LNCaP clone FGC (cell line): Measurements from ENCODE around the gene DLG5.

Source experiments
- DNase-seq: peaks from one replicate; pipeline ENCODE4 v3.0.0-alpha.2; 2011; ENCODE audit warnings: low read depth
- H3K4me3 ChIP-seq: 2 replicates; pipeline ENCODE4 v1.5.1; 2011; ENCODE audit warnings: mild to moderate bottlenecking, low read depth, low read length, control low read depth
- CTCF ChIP-seq: IDR thresholded peaks from 2 replicates; pipeline ENCODE4 v1.5.1; 2012; ENCODE audit warnings: mild to moderate bottlenecking; ENCODE audit not compliant: control insufficient read depth, insufficient read depth; ENCODE audit errors: extremely low read depth

DLG5 gene

GRCh38 chr10:77863446-77863845, 63.1 kb downstream of the DLG5 start:
- TF ChIP-seq CTCF = no peak
- no peak overlapping the region for H3K4me3 ChIP-seq
- no peak for DNase-seq

GRCh38 chr10:77862595-77862994, 64.0 kb downstream of the DLG5 start:
- no peak for TF ChIP-seq CTCF
- H3K4me3 ChIP-seq = no peak overlapping the region
- DNase-seq = no peak

GRCh38 chr10:77861366-77861765, 65.2 kb downstream of the DLG5 start:
- no peak for TF ChIP-seq CTCF
- H3K4me3 ChIP-seq = no peak overlapping the region
- no peak for DNase-seq

GRCh38 chr10:77859865-77860282, 66.7 kb downstream of the DLG5 start:
- TF ChIP-seq CTCF = no peak
- DNase-seq = no peak
- H3K4me3 ChIP-seq = no peak overlapping the region

- no peak for TF ChIP-seq CTCF
- no peak overlapping the region for H3K4me3 ChIP-seq
- no peak for DNase-seq
Observed at GRCh38 chr10:77859200-77859864, 67.2 kb downstream of the DLG5 start.

GRCh38 chr10:77857272-77857671, 69.3 kb downstream of the DLG5 start:
- DNase-seq = peak; percentile 73
- 0 out of 2 replicates have a peak overlapping the region, but pooled peaks have one; percentile 22 for H3K4me3 ChIP-seq
- TF ChIP-seq CTCF = no peak

GRCh38 chr10:77856566-77856965, 70.0 kb downstream of the DLG5 start:
- TF ChIP-seq CTCF = no peak
- DNase-seq = no peak
- H3K4me3 ChIP-seq = no peak overlapping the region
